Heart right ventricle (tissue), 16 donors: Measurements from ENCODE around the gene SKAP1. TPM values are rescaled to one million over a fixed set of nuclear protein-coding genes. Genes with fewer than 3 reads are reported as not detected.

Experiments
- ATAC-seq, 8 donors: fragments of 200-7000 bp; cut with Tn5 transposase; one replicate each; pipeline ENCODE4 v1.9.1; 2020; ENCODE audit warnings: mild to moderate bottlenecking in 8 of 8, moderate library complexity in 8 of 8, moderate number of reproducible peaks in 1 of 8
- DNase-seq, 2 donors: peaks; one replicate each; pipeline ENCODE4 v3.0.0-alpha.2; 2020
- H3K27ac ChIP-seq, 10 donors: fragments of 200-600 bp; sonication (generic) in 2 of 10; one replicate each; pipeline versions ENCODE4 v1.5.0 to v1.8.0; 2020 to 2022; ENCODE audit warnings: mild to moderate bottlenecking in 3 of 10
- H3K27me3 ChIP-seq, 7 donors: fragments of 200-600 bp; one replicate each; pipeline ENCODE4 v1.8.0; 2021 to 2022; ENCODE audit warnings: mild to moderate bottlenecking in 2 of 7
- H3K36me3 ChIP-seq, 9 donors: fragments of 200-600 bp; sonication (generic) in 1 of 9; one replicate each; pipeline versions ENCODE4 v1.5.0 to v1.8.0; 2020 to 2022; ENCODE audit warnings: mild to moderate bottlenecking in 2 of 9
- H3K4me1 ChIP-seq, 9 donors: fragments of 200-600 bp; sonication (generic) in 1 of 9; one replicate each; pipeline versions ENCODE4 v1.5.0 to v1.8.0; 2020 to 2022; ENCODE audit warnings: mild to moderate bottlenecking in 4 of 9
- H3K4me3 ChIP-seq, 10 donors: fragments of 200-600 bp; sonication (generic) in 2 of 10; one replicate each; pipeline versions ENCODE4 v1.5.0 to v1.8.0; 2020 to 2022; ENCODE audit warnings: mild to moderate bottlenecking in 7 of 10, moderate library complexity in 2 of 10
- H3K9me3 ChIP-seq, 11 donors: fragments of 200-600 bp in 10 of 11; sonication (generic) in 2 of 11; one replicate each; pipeline versions ENCODE4 v1.5.0 to v1.8.0; 2013 to 2022; ENCODE audit warnings: mild to moderate bottlenecking in 2 of 11, control low read depth in 1 of 11, moderate library complexity in 1 of 11
- WGBS, 2 donors: extraction: QIAGEN DNeasy Blood & Tissue Kit; methylation state at CpG; one replicate each; pipeline ENCODE4 v1.1.7; 2013; ENCODE audit warnings: inconsistent platforms in 1 of 2; 5-methylcytosine and 5-hydroxymethylcytosine counted together
- intact Hi-C, 10 donors: fragments of 100-400 bp; cut with DNase I; formaldehyde crosslinking; loops; one replicate each; pipeline versions ENCODE4 v1.11.1 to v1.14.2; 2022
- polyA plus RNA-seq, 2 donors: library from polyadenylated mRNA; stranded (reverse); fragments of 200-250 nt; gene quantifications; one replicate each; pipeline ENCODE4 v1.2.3, GENCODE V29; 2013
- total RNA-seq, 10 donors: library from RNA; stranded (reverse); fragmentation: NEBNext Ultra II Directional in 3 of 10; extraction: Animal tissue kit (Norgen Biotek cat#: 25700) in 3 of 10; gene quantifications; one replicate each; pipeline versions ENCODE4 v1.2.1 to v1.2.4, GENCODE V29; 2021 to 2023
- TF ChIP-seq, protein P1 (sequence below), 9 donors: fragments of 200-600 bp; sonication (generic) in 2 of 9; IDR thresholded peaks; one replicate each; pipeline versions ENCODE4 v1.5.0 to v1.8.0; 2021 to 2022; ENCODE audit warnings: antibody characterized with exemption in 9 of 9, mild to moderate bottlenecking in 5 of 9, moderate library complexity in 1 of 9
- donor health status: Arrhythmogenic right ventricular cardiomyopathy.
- donor health status: ischemic (EF 13 %, LVEDD 7.1; RV severe dilation, severe dysfunction).
- donor health status: healthy with polysubstance abuse.
- donor health status: DM: no; HTN: yes; CAD: no.
- donor health status: DM: no; HTN: no; CAD: no.
- donor health status: ischemic (EF 25% LVEDD 6.9; RV normal size, moderate dysfunction).
- donor health status: ischemic (EF 25% LVEDD 5.7; RV mildly dilated, moderate dysfunction).
- donor health status: healthy.
- donor health status: DM: yes; HTN: yes; CAD: no.
- donor health status: Ischemic cardiomyopathy.
- donor health status: ischemic (EF 35%, LVEDD 5.7; RV mildly dilated, moderate dysfunction).
- donor health status: nonischemic (EF 11% LVEDD 7.7; RV severe dilation, severe dysfunction).
- donor health status: DM: yes; HTN: yes; CAD: no.
- donor health status: PGD.
- donor health status: ischemic (EF 29% LVEDD 5.4; RV normal size, mild dysfunction).
- donor health status: nonischemic (EF 23%, LVEDD 6.1; RV moderate dilation, normal function).

The SKAP1 gene
- total and polyA plus RNA-seq, 12 donors: 0.33 to 1.7 (median 0.75) TPM; not detected in 5

DNA sequence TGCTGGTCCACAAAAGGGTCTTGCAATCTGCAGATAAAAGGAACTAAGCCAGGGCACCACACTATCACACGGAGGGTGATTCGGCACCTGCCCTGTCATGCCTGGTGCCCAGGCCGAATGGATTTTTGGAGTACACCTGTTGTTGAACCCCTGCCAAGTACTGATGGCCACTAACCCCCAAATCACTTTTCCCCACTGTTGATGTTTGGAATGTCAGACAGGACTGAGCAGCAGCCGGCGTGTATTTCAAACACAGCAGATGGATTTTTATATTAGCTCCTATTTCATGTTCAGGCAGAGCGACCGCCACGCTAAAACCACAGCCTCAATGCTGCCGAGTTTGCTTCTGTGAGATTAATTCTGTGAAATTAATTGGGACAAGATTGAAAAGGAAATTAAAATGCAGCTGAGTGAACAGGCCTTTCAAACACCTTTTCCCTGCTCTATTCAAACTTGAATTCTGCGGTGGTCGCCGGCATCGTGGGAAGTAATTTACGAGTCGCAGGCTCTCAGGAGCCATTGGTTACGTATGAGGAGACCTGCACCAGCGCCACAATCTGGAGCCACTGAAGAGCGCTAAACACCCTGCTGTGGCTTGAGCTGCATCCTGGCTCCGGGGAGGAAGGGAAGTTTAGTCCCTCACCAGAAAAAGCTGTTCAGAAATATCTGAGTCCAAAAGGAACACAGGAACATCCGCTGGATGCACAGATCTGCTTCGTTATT is 274.0 kb downstream of the SKAP1 start:
- Histone ChIP-seq H3K4me3 (no peak overlapping the region), H3K27ac (no peak overlapping the region), H3K9me3 (no peaks in the 10 kb centered on the region), H3K4me1 (no peaks in the 10 kb centered on the region), H3K27me3 (peaks cover 0 to 54% (median 45%) of the 10 kb centered on the region in 7 donors), H3K36me3 (no peaks in the 10 kb centered on the region)
- intact Hi-C loops: loop anchor here in 3 of 10 donors (10.0 kb wide), 1 partner anchor 459 kb away; the partner anchor contains the start of genes HOXB7 (in 3 of the 3) and HOXB8 (in 3 of the 3)
- 60 to 61% methylated on average over 21 of the region's 21 CpGs for WGBS, 2 donors
- TF ChIP-seq, protein P1, sequence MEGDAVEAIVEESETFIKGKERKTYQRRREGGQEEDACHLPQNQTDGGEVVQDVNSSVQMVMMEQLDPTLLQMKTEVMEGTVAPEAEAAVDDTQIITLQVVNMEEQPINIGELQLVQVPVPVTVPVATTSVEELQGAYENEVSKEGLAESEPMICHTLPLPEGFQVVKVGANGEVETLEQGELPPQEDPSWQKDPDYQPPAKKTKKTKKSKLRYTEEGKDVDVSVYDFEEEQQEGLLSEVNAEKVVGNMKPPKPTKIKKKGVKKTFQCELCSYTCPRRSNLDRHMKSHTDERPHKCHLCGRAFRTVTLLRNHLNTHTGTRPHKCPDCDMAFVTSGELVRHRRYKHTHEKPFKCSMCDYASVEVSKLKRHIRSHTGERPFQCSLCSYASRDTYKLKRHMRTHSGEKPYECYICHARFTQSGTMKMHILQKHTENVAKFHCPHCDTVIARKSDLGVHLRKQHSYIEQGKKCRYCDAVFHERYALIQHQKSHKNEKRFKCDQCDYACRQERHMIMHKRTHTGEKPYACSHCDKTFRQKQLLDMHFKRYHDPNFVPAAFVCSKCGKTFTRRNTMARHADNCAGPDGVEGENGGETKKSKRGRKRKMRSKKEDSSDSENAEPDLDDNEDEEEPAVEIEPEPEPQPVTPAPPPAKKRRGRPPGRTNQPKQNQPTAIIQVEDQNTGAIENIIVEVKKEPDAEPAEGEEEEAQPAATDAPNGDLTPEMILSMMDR (IDR thresholded peaks at IDR 0.05): no peak
- ATAC-seq (no peak), DNase-seq (no peak)

DNA sequence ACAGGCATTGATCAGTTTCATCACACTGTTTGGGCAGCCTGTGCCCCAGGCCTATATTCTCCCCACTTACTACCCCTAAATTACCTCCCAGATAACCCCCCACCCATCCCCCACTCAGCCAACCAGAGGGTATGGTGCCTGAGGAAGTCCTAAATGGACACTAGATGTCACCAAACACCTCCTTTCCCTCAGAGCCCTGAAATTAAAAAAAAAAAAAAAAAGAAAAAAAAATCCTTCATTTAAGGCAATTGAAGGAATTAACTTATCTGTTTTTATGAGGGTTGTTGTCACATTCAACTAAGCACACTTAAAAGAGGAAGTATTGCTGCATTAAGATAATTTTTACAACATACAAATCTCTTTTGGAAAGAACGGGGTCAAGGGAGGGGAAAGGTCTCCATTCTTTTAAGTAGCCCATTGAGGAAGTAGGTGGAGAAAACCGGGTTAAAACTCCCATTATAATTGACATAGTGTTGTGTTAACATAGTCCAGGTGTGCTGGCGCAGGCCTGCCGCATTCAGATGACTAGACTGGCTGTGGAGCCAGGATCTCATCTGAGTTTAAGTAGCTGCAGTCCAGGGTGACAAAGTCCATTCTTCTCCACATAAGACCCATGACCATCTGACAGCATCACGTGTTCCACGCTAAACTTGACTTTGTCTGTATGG is 276.2 kb downstream of the SKAP1 start:
- DNase-seq (no peak), ATAC-seq (no peak)
- Histone ChIP-seq H3K27ac (no peak overlapping the region), H3K4me3 (no peak overlapping the region), H3K27me3 (peaks cover 5 to 75% (median 67%) of the 10 kb centered on the region in 7 donors), H3K36me3 (no peaks in the 10 kb centered on the region), H3K4me1 (no peaks in the 10 kb centered on the region), H3K9me3 (no peaks in the 10 kb centered on the region)
- 51 to 57% methylated on average over 6 of the region's 6 CpGs for WGBS, 2 donors
- TF ChIP-seq, protein P1 (IDR thresholded peaks at IDR 0.05): peak in 7 of 9 donors; percentile 28 to 63 (median 50)
- intact Hi-C loops: loop anchor here in 3 of 10 donors (10.0 kb wide), 1 partner anchor 461 kb away; the partner anchor contains the start of genes HOXB7 (in 3 of the 3) and HOXB8 (in 3 of the 3)

DNA sequence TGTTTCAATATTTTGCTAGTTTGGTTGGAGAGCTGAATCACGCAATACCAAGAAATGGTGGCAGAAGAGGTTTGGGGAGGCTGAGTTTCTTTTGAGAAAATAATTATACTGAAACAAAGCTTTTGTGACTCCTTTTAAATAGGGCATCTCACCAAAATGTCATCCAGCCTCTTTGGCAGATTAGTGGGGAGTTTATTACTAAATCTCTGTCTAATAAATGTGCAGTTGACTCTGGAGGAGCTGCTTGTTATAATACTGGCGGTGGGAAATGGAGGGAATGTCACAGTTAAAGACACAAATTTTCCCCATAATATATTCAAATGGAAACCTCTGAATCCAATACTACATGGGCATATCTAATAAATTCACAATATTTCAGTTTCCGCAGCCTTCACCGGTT is 277.7 kb downstream of the SKAP1 start:
- 72 to 75% methylated on average over 4 of the region's 4 CpGs for WGBS, 2 donors
- Histone ChIP-seq H3K9me3 (no peaks in the 10 kb centered on the region), H3K36me3 (no peaks in the 10 kb centered on the region), H3K27me3 (peaks cover 5 to 89% (median 73%) of the 10 kb centered on the region in 7 donors), H3K4me1 (no peaks in the 10 kb centered on the region), H3K4me3 (no peak overlapping the region), H3K27ac (no peak overlapping the region)
- ATAC-seq (no peak), DNase-seq (no peak)
- intact Hi-C loops: loop anchor here in 3 of 10 donors (10.0 kb wide), 1 partner anchor 463 kb away; the partner anchor contains the start of genes HOXB7 (in 3 of the 3) and HOXB8 (in 3 of the 3)
- TF ChIP-seq, protein P1 (IDR thresholded peaks at IDR 0.05): no peak

DNA sequence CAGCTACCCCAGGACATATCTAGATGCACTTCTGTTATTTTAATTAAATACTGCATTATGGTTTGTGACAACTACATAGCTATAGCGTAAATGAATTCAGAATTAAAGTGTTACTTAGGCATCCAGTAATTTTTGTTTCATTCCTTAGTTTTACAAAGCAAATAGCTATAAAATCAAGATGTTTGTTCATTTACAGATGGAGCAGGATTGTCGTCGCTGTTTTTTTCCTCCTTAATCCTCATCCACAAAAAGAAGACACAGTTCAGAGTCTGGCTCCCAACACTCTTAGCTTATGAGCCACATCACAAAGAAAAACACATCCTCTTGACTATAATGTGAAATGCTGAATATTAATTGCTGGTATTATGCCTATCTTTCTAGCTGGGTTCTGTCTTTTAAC is 278.8 kb downstream of the SKAP1 start:
- Histone ChIP-seq H3K36me3 (no peaks in the 10 kb centered on the region), H3K9me3 (no peaks in the 10 kb centered on the region), H3K4me1 (no peaks in the 10 kb centered on the region), H3K27me3 (peaks cover 5 to 95% (median 83%) of the 10 kb centered on the region in 7 donors), H3K4me3 (no peak overlapping the region), H3K27ac (no peak overlapping the region)
- DNase-seq (no peak), ATAC-seq (no peak)
- TF ChIP-seq, protein P1 (IDR thresholded peaks at IDR 0.05): no peak
- 84 to 89% methylated on average over 3 of the region's 3 CpGs for WGBS, 2 donors
- intact Hi-C loops: loop anchor here in 3 of 10 donors (10.0 kb wide), 1 partner anchor 464 kb away; the partner anchor contains the start of genes HOXB7 (in 3 of the 3) and HOXB8 (in 3 of the 3)
